Upper lobe of right lung (tissue), 1 donor: ENCODE results near the gene PKN2. TPM values are rescaled to one million over a fixed set of nuclear protein-coding genes. Genes with fewer than 3 reads are reported as not detected.

Experiments
- ATAC-seq: fragments of 200-7000 bp; cut with Tn5 transposase; one replicate; pipeline ENCODE4 v1.9.1; 2020; ENCODE audit warnings: mild to moderate bottlenecking, moderate library complexity
- DNase-seq: peaks from one replicate; pipeline ENCODE4 v3.0.0-alpha.2; 2020
- H3K27ac ChIP-seq: fragments of 200-600 bp; one replicate; pipeline ENCODE4 v1.8.0; 2022
- H3K27me3 ChIP-seq: fragments of 200-600 bp; one replicate; pipeline ENCODE4 v1.8.0; 2022; ENCODE audit warnings: mild to moderate bottlenecking
- H3K36me3 ChIP-seq: fragments of 200-600 bp; one replicate; pipeline ENCODE4 v1.8.0; 2022
- H3K4me1 ChIP-seq: fragments of 200-600 bp; one replicate; pipeline ENCODE4 v1.8.0; 2022
- H3K4me3 ChIP-seq: fragments of 200-600 bp; one replicate; pipeline ENCODE4 v1.8.0; 2022; ENCODE audit warnings: mild to moderate bottlenecking
- H3K9me3 ChIP-seq: fragments of 200-600 bp; one replicate; pipeline ENCODE4 v1.8.0; 2022
- intact Hi-C: fragments of 100-400 bp; cut with DNase I; formaldehyde crosslinking; loops from one replicate; pipeline ENCODE4 v1.11.0; 2022
- total RNA-seq: library from RNA; stranded (reverse); fragmentation: NEBNext Ultra II Directional; extraction: Animal tissue kit (Norgen Biotek cat#: 25700); gene quantifications from one replicate; pipeline ENCODE4 v1.2.1, GENCODE V29; 2021
- TF ChIP-seq, protein P1 (sequence below): fragments of 200-600 bp; IDR thresholded peaks from one replicate; pipeline ENCODE4 v1.8.0; 2022; ENCODE audit warnings: antibody characterized with exemption
- donor health status: DM: no; HTN: yes; CAD: no; lungs with severe emphysema.

PKN2 gene
- total RNA-seq, 1 donor from 2014 or later: 45.8 TPM

DNA sequence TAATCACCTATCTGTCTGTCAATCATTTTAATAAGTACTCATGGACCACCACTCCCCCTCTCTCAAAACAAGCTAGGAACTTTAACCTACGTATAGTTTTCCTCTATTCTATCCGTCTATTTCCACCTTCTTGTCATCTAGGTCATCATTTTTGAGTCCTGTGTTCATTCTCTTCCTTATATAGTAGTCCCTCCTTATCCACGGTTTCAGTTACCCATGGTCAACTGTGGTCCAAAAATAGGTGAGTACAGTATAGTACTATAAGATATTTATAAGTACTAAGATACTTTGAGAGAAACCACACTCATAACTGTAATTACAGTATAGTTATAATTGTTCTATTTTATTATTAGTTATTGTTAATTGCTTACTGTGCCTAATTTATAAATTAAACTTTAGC is 7.5 kb downstream of the PKN2 start:
- no peak for ATAC-seq
- Histone ChIP-seq H3K27me3 (no peaks in the 10 kb centered on the region), H3K36me3 (peaks cover 11% of the 10 kb centered on the region), H3K27ac (no peak overlapping the region), H3K4me3 (no peak overlapping the region), H3K9me3 (no peaks in the 10 kb centered on the region), H3K4me1 (peaks cover 4% of the 10 kb centered on the region)
- no peak for DNase-seq
- TF ChIP-seq, protein P1, sequence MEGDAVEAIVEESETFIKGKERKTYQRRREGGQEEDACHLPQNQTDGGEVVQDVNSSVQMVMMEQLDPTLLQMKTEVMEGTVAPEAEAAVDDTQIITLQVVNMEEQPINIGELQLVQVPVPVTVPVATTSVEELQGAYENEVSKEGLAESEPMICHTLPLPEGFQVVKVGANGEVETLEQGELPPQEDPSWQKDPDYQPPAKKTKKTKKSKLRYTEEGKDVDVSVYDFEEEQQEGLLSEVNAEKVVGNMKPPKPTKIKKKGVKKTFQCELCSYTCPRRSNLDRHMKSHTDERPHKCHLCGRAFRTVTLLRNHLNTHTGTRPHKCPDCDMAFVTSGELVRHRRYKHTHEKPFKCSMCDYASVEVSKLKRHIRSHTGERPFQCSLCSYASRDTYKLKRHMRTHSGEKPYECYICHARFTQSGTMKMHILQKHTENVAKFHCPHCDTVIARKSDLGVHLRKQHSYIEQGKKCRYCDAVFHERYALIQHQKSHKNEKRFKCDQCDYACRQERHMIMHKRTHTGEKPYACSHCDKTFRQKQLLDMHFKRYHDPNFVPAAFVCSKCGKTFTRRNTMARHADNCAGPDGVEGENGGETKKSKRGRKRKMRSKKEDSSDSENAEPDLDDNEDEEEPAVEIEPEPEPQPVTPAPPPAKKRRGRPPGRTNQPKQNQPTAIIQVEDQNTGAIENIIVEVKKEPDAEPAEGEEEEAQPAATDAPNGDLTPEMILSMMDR: no peak
- intact Hi-C loops: no loop called here

DNA sequence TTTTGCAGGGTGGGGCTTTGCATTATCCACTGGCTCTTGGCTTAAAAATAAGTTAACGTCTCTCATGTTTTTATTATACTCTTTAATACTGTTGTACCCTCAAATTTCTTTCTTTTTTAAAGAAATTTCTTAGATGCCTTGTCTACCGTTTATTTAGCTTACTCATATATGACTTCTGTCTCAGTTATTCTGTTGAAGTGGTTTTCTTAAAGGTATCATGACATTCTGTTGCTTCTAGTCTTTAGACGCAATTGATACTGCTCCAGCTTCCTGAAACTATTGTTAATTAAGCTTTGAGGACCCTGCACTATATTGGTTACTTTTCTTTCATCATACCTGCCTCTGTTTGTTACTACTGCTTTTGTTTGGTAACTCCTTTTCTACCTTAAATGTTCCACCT is 11.7 kb downstream of the PKN2 start:
- peaks cover 17% of the 10 kb centered on the region for H3K4me1 ChIP-seq

DNA sequence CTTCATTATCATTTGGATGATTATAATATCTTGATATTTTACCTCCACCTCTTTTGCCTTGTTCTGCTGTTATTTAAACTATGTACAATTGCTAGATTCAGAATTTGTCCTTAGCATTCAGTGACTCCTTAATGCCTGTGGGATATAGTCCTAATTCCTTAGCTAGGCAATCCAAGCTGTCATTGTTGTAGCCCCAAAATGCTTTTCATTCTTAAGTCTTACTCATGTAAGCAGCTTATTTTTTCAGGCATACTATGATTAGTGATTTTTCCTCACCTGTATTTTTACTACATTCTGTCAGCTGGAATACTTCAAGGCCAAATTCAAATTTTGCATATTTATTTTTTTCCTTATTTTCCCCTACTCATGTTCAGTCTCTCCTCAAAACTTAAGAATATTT is 13.4 kb downstream of the PKN2 start:
- Histone ChIP-seq H3K27me3 (no peaks in the 10 kb centered on the region), H3K36me3 (no peaks in the 10 kb centered on the region), H3K27ac (no peak overlapping the region), H3K4me3 (no peak overlapping the region), H3K9me3 (no peaks in the 10 kb centered on the region), H3K4me1 (peaks cover 28% of the 10 kb centered on the region)
- TF ChIP-seq, protein P1: no peak
- ATAC-seq: no peak
- DNase-seq: no peak
- intact Hi-C loops: no loop called here

More for the DNA sequence above, 11.7 kb downstream of the PKN2 start:
- Histone ChIP-seq H3K36me3 (peaks cover 11% of the 10 kb centered on the region), H3K4me3 (no peak overlapping the region), H3K27ac (no peak overlapping the region), H3K27me3 (no peaks in the 10 kb centered on the region), H3K9me3 (no peaks in the 10 kb centered on the region)
- no peak for ATAC-seq
- DNase-seq: no peak
- intact Hi-C loops: no loop called here
- TF ChIP-seq, protein P1: no peak

DNA sequence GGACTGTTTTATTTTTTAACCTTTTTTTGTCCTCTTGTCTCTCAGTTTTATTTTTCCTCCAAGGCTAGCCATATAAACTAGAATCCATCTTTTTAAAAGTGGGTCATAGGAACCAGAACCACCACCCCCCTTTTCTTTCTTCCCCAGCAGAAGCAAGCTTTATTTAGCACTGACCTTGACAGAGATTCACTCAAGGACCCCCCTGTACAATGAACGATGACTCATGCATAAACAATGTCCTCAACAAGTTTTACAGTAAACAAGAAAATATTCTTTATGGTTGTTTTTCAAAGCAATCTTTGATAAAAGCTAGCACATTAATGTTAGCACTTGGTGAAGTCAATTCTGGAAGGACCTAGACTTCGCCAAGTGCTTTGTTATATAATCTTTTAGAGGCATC is 14.1 kb downstream of the PKN2 start:
- intact Hi-C loops: no loop called here
- no peaks in the 10 kb centered on the region for H3K9me3 ChIP-seq
- no peaks in the 10 kb centered on the region for H3K36me3 ChIP-seq
- peaks cover 30% of the 10 kb centered on the region for H3K4me1 ChIP-seq
- H3K27me3 ChIP-seq: no peaks in the 10 kb centered on the region
- ATAC-seq (no peak), DNase-seq (no peak)
- no peak overlapping the region for H3K27ac ChIP-seq
- no peak overlapping the region for H3K4me3 ChIP-seq
- TF ChIP-seq, protein P1: no peak

DNA sequence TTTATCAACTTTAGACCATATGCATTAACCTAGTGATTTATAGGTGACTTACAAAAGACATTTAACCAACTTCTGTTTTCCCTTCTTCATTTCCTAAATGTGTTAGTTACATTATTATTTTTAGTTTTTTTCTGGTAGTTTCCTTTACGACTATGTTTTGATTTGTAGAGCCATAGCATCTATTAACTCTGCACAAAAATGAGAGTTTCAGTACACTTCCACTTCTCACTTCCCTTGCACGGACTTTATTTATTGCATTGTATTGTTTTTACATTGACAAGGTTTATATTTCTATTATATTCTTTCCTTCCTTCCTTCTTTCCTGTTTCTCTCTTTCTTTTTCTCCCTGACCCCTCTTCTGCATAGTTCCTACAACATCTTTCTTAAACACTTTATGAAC is 14.7 kb downstream of the PKN2 start:
- Histone ChIP-seq H3K4me3 (no peak overlapping the region), H3K9me3 (no peaks in the 10 kb centered on the region), H3K27ac (no peak overlapping the region), H3K36me3 (no peaks in the 10 kb centered on the region), H3K27me3 (no peaks in the 10 kb centered on the region), H3K4me1 (peaks cover 34% of the 10 kb centered on the region)
- DNase-seq: no peak
- intact Hi-C loops: no loop called here
- no peak for ATAC-seq
- TF ChIP-seq, protein P1: no peak

DNA sequence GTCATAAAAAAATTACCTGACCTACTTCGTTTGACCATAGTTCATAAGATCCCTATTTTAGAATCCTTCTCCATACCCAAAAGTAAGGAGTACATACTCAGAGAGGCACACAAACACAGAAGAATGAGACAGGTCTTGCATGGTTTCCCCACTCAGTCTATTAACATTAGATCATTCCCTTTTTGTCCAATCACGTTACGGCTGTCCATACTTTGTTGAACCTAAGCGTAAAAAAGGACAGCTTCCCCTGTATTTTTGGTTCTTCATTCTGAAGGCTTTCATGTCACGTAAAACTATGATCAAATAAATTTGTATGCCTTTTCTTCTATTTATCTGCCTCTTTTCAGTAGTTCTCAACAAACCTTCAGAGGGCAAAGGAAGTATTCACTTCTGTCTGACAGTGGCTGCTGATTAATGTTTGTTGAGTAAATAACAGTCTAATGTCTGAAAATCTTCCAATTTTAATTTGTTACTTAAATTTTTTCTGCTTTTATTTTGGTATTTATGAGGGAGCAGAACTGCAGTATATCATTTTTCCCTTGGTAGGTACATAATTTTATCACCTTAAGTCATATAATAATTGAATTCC is 16.4 kb downstream of the PKN2 start:
- Histone ChIP-seq H3K4me1 (peaks cover 34% of the 10 kb centered on the region), H3K4me3 (no peak overlapping the region), H3K27me3 (no peaks in the 10 kb centered on the region), H3K36me3 (no peaks in the 10 kb centered on the region), H3K9me3 (no peaks in the 10 kb centered on the region), H3K27ac (peak overlapping the region; percentile 79)
- DNase-seq (no peak), ATAC-seq (peak; percentile 39)
- intact Hi-C loops: no loop called here
- TF ChIP-seq, protein P1: no peak
